ENCODE measurements around the gene TMPRSS13. TPM values are rescaled to one million over a fixed set of nuclear protein-coding genes. Genes with fewer than 3 reads are reported as not detected.

The TMPRSS13 gene
- total RNA-seq, 4 donors from 2014 or later = 0.13 to 0.67 (median 0.31) TPM; not detected in 1

DNA sequence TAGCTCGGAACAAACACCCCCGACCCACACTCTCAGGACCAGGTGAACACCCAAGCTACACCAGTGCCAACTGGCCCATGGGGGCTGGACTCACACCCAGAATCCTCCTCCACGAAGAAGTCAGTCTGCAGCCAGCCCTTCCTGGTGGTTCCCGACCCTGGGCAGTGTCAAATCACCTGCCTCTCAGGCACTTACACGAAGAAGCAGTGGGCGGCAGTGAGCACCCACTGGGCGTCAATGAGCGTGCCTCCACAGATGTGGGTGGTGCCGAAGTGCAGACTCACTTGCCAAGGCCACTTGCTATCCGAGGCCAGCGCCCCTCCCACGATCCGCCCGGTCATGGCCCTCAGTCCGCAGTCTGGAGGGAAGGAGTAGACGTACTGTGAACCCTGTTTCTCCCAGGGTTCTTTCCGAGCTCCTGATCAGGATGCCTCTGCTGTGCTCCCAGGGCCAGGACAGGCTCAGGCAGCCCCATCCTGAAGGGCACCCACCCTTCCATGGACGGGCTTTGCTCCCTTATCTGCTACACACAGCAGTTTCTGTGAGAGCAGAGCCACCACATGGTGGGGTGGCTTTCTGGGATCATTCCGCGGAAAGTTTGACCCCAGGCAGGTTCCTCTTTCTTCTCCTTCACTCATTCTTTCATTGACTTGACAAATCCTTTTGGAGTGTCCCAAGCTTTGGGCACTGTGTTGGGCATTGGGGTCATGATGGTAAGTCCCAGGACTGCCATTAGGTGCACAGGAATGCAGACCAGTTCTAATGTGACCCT lies 19.4 kb downstream of the TMPRSS13 start:
- no peaks in the 10 kb centered on the region for H3K9me3 ChIP-seq
- no peak overlapping the region for H3K27ac ChIP-seq
- ATAC-seq = no peak

DNA sequence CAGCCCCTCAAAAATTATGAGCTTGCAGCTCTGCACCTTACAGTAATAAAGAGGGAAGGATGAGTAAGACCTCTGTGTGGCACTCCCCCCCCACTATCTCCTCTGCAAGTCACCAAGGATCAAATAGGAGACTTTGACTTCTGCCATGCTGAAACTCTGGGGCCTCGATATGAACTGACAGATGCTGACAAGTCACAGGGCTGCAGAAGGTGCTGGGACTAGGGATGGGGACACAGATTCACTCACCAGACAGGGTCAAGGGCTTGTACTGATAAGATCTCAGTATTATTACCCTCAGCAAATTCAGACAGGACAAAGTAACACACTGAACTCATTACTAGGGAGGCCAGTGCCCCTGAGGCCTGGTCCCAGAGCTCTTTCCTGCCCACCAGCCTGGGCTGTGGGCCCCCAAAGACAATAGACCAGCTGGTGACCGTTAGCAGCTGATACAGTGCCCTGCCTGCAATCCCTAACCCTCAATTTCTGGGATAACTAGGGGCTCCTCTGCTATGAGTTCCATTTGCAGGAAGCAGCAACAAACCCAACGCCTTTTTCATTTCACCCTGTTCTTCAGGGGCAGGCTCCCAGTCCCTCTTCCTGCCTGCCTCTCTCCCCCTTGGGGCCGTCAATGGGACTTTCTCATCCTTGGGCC lies 20.1 kb downstream of the TMPRSS13 start:
- WGBS, 2 donors (ENCODE audit: low coverage in 1 of 2) = 74 to 100% methylated on average over 1 to 3 of the region's 4 CpGs
- Histone ChIP-seq H3K4me1 (peaks cover 0 to 10% (median 5%) of the 10 kb centered on the region in 3 donors), H3K4me3 (no peak overlapping the region), H3K9me3 (no peaks in the 10 kb centered on the region), H3K27ac (no peak overlapping the region), H3K27me3 (no peaks in the 10 kb centered on the region), H3K36me3 (no peaks in the 10 kb centered on the region)
- TF ChIP-seq, protein P1, sequence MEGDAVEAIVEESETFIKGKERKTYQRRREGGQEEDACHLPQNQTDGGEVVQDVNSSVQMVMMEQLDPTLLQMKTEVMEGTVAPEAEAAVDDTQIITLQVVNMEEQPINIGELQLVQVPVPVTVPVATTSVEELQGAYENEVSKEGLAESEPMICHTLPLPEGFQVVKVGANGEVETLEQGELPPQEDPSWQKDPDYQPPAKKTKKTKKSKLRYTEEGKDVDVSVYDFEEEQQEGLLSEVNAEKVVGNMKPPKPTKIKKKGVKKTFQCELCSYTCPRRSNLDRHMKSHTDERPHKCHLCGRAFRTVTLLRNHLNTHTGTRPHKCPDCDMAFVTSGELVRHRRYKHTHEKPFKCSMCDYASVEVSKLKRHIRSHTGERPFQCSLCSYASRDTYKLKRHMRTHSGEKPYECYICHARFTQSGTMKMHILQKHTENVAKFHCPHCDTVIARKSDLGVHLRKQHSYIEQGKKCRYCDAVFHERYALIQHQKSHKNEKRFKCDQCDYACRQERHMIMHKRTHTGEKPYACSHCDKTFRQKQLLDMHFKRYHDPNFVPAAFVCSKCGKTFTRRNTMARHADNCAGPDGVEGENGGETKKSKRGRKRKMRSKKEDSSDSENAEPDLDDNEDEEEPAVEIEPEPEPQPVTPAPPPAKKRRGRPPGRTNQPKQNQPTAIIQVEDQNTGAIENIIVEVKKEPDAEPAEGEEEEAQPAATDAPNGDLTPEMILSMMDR (IDR thresholded peaks at IDR 0.05) = no peak
- no peak for TF ChIP-seq POLR2AphosphoS5 (IDR thresholded peaks at IDR 0.05)
- no peak for TF ChIP-seq EP300 (IDR thresholded peaks at IDR 0.05)
- TF ChIP-seq POLR2A (IDR thresholded peaks at IDR 0.05) = no peak
- no peak for ATAC-seq

More for the DNA sequence above, 19.4 kb downstream of the TMPRSS13 start:
- H3K4me3 ChIP-seq = no peak overlapping the region
- no peaks in the 10 kb centered on the region for H3K27me3 ChIP-seq
- peaks cover 0 to 10% (median 5%) of the 10 kb centered on the region in 3 donors for H3K4me1 ChIP-seq
- no peaks in the 10 kb centered on the region for H3K36me3 ChIP-seq
- WGBS, 2 donors (ENCODE audit: low coverage in 1 of 2) = 93 to 95% methylated on average over 3 to 4 of the region's 20 CpGs
- TF ChIP-seq, protein P1 (IDR thresholded peaks at IDR 0.05) = no peak
- no peak for TF ChIP-seq POLR2AphosphoS5 (IDR thresholded peaks at IDR 0.05)
- TF ChIP-seq EP300 (IDR thresholded peaks at IDR 0.05) = no peak
- no peak for TF ChIP-seq POLR2A (IDR thresholded peaks at IDR 0.05)

DNA sequence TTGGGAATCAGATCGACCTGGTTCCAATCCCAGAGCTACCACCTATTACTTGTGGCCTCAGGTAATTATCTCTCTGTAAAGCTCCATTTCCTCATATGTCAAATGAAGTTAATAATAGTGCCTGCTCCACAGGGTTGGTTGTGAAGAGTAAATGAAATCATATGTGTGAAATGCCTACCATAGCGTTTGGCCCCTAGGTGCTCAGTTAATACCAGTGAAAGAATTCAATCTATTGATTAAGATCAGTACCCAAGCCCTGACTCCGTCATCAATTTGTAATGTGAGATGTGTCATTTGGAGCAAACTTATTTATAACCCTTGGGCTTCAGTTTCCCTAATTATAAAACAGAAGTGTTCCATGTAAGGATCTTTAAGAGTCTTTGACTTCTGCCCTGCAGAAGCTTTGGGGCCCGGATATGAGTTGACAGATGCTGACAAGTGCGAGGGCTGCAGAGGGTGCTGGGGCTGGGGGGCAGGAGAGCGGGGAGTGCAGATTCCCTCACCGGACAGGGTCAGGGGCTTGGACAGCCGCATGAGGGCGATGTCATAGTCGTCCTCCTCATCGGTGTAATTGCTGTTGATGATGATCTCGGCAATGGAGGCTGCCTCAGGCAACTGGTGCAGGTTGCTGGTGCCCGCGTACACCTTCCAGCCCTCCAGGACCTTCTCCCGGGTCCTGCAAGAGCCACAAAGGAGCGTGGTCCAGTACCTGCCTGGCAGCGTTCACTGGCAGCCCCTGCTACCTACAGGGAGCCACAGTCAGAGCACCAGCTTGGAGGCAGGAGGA lies 20.9 kb downstream of the TMPRSS13 start:
- no peak for ATAC-seq
- H3K4me3 ChIP-seq = no peak overlapping the region
- TF ChIP-seq POLR2A (IDR thresholded peaks at IDR 0.05) (no peak), POLR2AphosphoS5 (IDR thresholded peaks at IDR 0.05) (no peak), EP300 (IDR thresholded peaks at IDR 0.05) (no peak)
- TF ChIP-seq, protein P1 (IDR thresholded peaks at IDR 0.05) = no peak
- H3K27me3 ChIP-seq = no peaks in the 10 kb centered on the region
- H3K36me3 ChIP-seq = no peaks in the 10 kb centered on the region
- no peak overlapping the region for H3K27ac ChIP-seq
- no peaks in the 10 kb centered on the region for H3K9me3 ChIP-seq
- H3K4me1 ChIP-seq = peaks cover 0 to 10% (median 5%) of the 10 kb centered on the region in 3 donors
- 82 to 83% methylated on average over 7 to 9 of the region's 17 CpGs for WGBS, 2 donors (ENCODE audit: low coverage in 1 of 2)

DNA sequence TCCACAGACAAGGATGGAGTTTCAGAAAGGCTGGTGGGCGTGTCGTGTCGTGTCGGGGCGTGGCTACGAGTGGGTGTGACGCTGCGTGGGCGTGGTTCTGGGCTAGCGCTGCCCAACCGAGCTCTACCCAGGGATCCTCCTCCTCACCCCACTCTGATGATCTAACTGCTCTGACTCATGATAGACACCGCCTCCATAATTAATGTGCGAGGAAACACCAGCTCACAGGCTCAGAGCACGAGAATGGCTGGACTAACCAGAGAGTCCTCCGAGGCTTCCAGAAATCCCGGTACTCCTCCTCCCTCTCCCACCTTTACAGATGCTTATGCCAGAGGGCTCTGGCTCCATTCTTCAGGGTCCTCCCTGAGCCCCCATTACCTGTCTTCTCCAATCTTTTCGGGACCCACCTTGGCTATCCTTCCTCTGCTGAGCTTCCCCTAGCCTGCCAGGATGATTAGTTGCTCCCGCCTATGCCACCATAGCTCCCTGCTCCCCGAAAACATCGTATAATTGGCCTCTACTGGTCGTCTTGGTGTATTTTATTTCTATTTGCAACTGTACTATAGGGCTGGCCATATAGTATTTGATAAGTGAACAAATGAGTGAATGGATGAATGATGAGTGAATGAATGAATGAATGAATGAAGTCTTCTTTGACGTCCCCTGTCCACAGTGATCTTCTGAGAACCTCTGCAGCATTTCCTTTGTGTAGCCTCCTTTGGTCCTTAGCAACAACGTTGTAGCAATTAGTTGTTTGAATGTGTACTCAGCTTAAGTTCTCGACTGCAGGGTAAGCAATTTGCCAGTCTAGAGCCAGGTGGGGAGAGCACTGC lies 21.7 kb downstream of the TMPRSS13 start:
- Histone ChIP-seq H3K27me3 (no peaks in the 10 kb centered on the region), H3K9me3 (no peaks in the 10 kb centered on the region), H3K27ac (peak overlapping the region in 1 of 4 donors; percentile 54), H3K4me3 (no peak overlapping the region), H3K36me3 (no peaks in the 10 kb centered on the region), H3K4me1 (peaks cover 0 to 10% (median 5%) of the 10 kb centered on the region in 3 donors)
- ATAC-seq = peak; percentile 97
- 40 to 59% methylated on average over 10 to 14 of the region's 24 CpGs for WGBS, 2 donors (ENCODE audit: low coverage in 1 of 2)
- peak; percentile 28 for TF ChIP-seq POLR2AphosphoS5 (IDR thresholded peaks at IDR 0.05)
- TF ChIP-seq POLR2A (IDR thresholded peaks at IDR 0.05) = no peak

Data from gastroesophageal sphincter (tissue), 4 donors.